ENCODE results near the gene ATXN7L3.

DNA sequence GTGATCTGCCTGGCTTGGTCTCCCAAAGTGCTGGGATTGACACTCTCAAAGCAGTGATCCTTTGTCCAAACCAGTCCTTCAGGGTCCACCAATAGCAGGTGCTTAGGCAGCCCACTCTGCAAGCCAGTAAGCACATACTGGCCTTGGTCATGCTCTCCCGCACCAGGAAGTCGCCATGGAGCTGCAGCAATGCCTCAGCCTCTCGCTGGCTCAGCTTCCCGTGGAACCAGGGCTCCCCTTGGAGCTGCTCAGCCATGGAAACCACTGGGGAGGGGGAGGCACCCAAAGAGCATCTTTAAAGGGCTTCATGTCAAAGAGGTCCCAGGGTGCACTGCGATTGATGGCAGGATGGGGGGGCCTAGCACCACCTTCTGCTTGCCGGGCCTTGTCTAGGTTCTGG lies 29.4 kb upstream of the ATXN7L3 start:
- no peak for TF ChIP-seq POLR2A (IDR thresholded peaks at IDR 0.05)
- TF ChIP-seq, protein P1, sequence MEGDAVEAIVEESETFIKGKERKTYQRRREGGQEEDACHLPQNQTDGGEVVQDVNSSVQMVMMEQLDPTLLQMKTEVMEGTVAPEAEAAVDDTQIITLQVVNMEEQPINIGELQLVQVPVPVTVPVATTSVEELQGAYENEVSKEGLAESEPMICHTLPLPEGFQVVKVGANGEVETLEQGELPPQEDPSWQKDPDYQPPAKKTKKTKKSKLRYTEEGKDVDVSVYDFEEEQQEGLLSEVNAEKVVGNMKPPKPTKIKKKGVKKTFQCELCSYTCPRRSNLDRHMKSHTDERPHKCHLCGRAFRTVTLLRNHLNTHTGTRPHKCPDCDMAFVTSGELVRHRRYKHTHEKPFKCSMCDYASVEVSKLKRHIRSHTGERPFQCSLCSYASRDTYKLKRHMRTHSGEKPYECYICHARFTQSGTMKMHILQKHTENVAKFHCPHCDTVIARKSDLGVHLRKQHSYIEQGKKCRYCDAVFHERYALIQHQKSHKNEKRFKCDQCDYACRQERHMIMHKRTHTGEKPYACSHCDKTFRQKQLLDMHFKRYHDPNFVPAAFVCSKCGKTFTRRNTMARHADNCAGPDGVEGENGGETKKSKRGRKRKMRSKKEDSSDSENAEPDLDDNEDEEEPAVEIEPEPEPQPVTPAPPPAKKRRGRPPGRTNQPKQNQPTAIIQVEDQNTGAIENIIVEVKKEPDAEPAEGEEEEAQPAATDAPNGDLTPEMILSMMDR (IDR thresholded peaks at IDR 0.05) = no peak

Measured in right lobe of liver (tissue), 4 donors.